Activated CD4-positive, alpha-beta memory T cell treated with anti-CD3 and anti-CD28 coated beads for 36 hours (primary cell): ENCODE measurements around the gene C20orf202. TPM values are rescaled to one million over a fixed set of nuclear protein-coding genes. Genes with fewer than 3 reads are reported as not detected.

Experiments used
- CTCF ChIA-PET: fragments of 350-600 bp; sonication (Branson Sonifier 250); formaldehyde crosslinking; loops from one replicate; lab custom pipeline; 2021; ENCODE audit warnings: antibody characterized with exemption, inconsistent platforms; lab: Charles Lee
- POLR2A ChIA-PET: fragments of 350-600 bp; sonication (Branson Sonifier 250); formaldehyde crosslinking; loops from one replicate; lab custom pipeline; 2021; ENCODE audit warnings: antibody characterized with exemption; lab: Charles Lee
- DNase-seq: peaks from one replicate; pipeline ENCODE4 v3.0.0-alpha.2; 2020
- H3K27ac Mint-ChIP-seq: one replicate; pipeline ENCODE4 v1.8.0; 2021; ENCODE audit warnings: mixed read lengths
- H3K27me3 Mint-ChIP-seq: one replicate; pipeline ENCODE4 v1.8.0; 2021; ENCODE audit warnings: mixed read lengths
- H3K36me3 Mint-ChIP-seq: one replicate; pipeline ENCODE4 v1.8.0; 2021; ENCODE audit warnings: mixed read lengths
- H3K4me1 Mint-ChIP-seq: one replicate; pipeline ENCODE4 v1.8.0; 2021; ENCODE audit warnings: low read depth, mixed read lengths
- H3K4me3 Mint-ChIP-seq: one replicate; pipeline ENCODE4 v1.8.0; 2021; ENCODE audit warnings: mild to moderate bottlenecking, mixed read lengths
- H3K9me3 Mint-ChIP-seq: one replicate; pipeline ENCODE4 v1.8.0; 2021; ENCODE audit warnings: mixed read lengths
- intact Hi-C: fragments of 100-400 bp; cut with micrococcal nuclease; formaldehyde crosslinking; loops from one replicate; pipeline ENCODE4 v1.15.1; 2023
- total RNA-seq, 2 experiments: library from RNA; stranded (reverse); gene quantifications; one replicate each; pipeline ENCODE4 v1.2.3, GENCODE V29; 2021

Gene C20orf202
- not detected for total RNA-seq

DNA sequence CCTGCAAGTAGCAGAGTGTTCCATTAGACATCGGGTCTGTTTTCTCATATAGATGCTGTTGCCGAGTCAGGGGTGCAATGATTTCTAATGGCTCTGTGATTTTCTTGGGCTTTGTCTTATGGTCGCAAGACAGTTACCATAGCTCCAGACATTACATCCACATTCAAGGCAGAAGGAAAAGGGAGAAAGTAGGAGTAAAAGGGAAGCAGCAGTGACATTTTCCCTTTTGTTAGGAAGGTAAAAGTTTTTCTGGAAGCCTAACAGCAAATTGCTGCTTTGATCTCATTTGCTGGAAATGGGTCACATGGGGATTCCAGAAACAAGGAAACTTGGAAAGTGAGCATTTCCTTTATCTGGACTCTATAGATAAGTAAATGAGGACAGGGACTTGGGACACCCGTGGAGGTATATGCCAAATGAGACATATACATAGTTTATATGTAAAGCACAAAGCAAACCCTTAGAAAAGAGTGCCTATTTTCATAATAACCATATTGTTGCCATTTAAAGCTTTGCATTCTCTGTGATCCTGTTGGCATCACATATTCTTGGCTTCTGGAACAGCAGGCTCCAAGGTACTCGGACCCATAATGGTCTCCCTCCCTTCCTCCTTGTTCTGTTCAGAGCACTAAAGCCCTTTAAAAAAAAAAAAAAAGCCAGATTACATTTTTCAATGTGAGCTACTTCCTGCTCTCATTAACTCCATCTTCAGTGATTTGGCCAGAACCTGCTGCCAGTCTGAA, at the start of gene C20orf202:
Gene C20orf202 (plus strand): TSS at position 693 of the 743 bp plus-strand sequence. CDS start 132 bp downstream, outside the sequence.
- H3K27ac Mint-ChIP-seq: no peak within 1 kb of the TSS

DNA sequence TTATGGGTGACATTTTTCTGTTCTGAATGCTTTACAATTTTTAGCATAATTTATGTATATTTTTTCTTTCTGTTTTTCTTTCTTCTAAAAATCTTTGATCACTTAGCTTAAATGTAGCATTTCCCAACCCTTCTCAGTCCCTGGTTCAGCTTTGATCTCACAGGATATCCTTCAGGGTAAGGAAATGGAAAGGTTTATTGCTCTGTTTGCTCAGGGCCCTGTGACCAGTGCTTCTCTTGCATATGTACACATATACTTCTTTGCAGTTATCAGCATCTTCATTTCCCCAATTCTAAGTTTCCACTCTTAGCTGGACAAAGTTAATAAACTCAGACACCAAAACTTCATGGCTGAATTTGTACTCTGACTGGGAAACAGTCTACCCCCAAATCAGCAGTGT, 49.0 kb upstream of the C20orf202 start:
- no peak overlapping the region for H3K27ac Mint-ChIP-seq
- no peaks in the 10 kb centered on the region for H3K27me3 Mint-ChIP-seq
- H3K4me1 Mint-ChIP-seq: peaks cover 8% of the 10 kb centered on the region
- H3K9me3 Mint-ChIP-seq: peaks cover 4% of the 10 kb centered on the region
- CTCF ChIA-PET: no interaction called here
- intact Hi-C loops: no loop called here
- no peak overlapping the region for H3K4me3 Mint-ChIP-seq
- H3K36me3 Mint-ChIP-seq: peaks cover 49% of the 10 kb centered on the region
- POLR2A ChIA-PET: no interaction called here
- DNase-seq: no peak

More for the DNA sequence above, at the start of gene C20orf202:
- H3K27me3 Mint-ChIP-seq: no peaks in the 10 kb centered on the region
- intact Hi-C loops: no loop called here
- H3K36me3 Mint-ChIP-seq: no peaks in the 10 kb centered on the region
- ChIA-PET POLR2A (no interaction called here), CTCF (interaction anchor here (0.6 kb wide), 1 partner anchor 383 kb away, joined by 3 read pairs; no protein-coding TSS in a partner anchor)
- no peak for DNase-seq
- no peaks in the 10 kb centered on the region for H3K9me3 Mint-ChIP-seq
- no peak within 1 kb of the TSS for H3K4me3 Mint-ChIP-seq
- peaks cover 2% of the 10 kb centered on the region for H3K4me1 Mint-ChIP-seq

DNA sequence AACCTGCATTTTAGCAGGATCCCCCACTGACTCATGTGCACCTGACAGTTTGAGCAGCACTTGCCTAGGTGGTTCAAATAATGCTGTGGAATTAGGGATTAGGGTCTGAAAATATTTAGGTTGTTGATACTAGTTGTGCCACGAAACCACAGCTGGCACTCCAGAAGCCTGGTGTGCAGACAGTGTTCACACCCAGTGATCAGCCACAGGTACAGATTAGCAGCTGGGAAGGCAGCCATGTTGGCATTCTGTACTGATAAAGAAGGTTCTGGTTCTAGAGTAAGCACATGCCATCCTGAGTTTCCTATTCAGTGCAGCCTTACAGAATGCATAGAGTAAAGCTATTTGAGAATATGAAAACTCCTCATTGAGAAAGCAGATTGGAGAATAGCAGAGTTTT, 48.6 kb upstream of the C20orf202 start:
- CTCF ChIA-PET: no interaction called here
- no peak for DNase-seq

DNA sequence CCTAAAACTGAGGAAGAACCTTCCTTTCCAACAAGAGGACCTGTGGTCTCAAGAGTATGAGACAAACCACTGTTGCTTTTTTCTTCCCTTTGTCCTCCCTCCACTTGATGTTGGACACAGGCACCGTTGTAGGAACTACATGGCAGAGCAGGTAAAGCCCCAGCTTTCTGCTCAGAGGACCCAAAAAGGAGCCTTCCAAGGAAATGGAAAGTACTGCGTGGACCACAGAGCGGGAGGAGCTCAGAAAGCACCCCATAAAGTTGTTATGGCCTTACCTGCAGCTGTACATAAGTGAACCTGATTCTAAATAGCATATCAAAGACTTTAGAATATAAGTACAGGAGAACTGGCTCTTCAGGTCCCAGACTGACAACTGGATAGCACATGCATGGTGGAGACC, 47.9 kb upstream of the C20orf202 start:
- peaks cover 50% of the 10 kb centered on the region for H3K36me3 Mint-ChIP-seq
- H3K4me3 Mint-ChIP-seq: no peak overlapping the region
- CTCF ChIA-PET: no interaction called here
- peaks cover 5% of the 10 kb centered on the region for H3K4me1 Mint-ChIP-seq
- no peak for DNase-seq
- H3K27me3 Mint-ChIP-seq: no peaks in the 10 kb centered on the region
- POLR2A ChIA-PET: no interaction called here
- peaks cover 4% of the 10 kb centered on the region for H3K9me3 Mint-ChIP-seq
- no peak overlapping the region for H3K27ac Mint-ChIP-seq
- intact Hi-C loops: no loop called here

More for the DNA sequence above, 48.6 kb upstream of the C20orf202 start:
- H3K36me3 Mint-ChIP-seq: peaks cover 48% of the 10 kb centered on the region
- POLR2A ChIA-PET: no interaction called here
- intact Hi-C loops: no loop called here
- no peaks in the 10 kb centered on the region for H3K27me3 Mint-ChIP-seq
- H3K27ac Mint-ChIP-seq: no peak overlapping the region
- peaks cover 8% of the 10 kb centered on the region for H3K4me1 Mint-ChIP-seq
- no peak overlapping the region for H3K4me3 Mint-ChIP-seq
- peaks cover 4% of the 10 kb centered on the region for H3K9me3 Mint-ChIP-seq

DNA sequence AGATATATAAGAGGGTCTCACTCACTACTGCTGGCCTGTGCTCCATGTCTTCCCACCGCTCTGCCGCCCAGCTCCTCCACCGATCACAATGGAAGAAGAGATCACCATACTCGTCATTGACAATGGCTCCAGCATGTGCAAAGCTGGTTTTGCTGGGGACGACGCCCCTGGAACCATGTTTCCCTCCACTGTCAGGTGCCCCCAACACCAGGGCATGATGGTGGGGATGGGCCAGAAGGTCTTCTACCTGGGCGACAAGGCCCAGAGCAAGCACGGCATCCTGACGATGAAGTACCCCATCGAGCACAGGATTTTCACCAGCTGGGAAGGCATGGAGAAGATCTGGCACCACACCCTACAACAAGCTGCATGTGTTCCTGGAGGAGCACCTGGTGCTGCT, 42.8 kb upstream of the C20orf202 start:
- ChIA-PET POLR2A (no interaction called here), CTCF (no interaction called here)
- DNase-seq: no peak
- H3K27ac Mint-ChIP-seq: no peak overlapping the region
- H3K4me3 Mint-ChIP-seq: no peak overlapping the region
- H3K4me1 Mint-ChIP-seq: no peaks in the 10 kb centered on the region
- peaks cover 43% of the 10 kb centered on the region for H3K36me3 Mint-ChIP-seq
- intact Hi-C loops: no loop called here
- no peaks in the 10 kb centered on the region for H3K27me3 Mint-ChIP-seq
- peaks cover 4% of the 10 kb centered on the region for H3K9me3 Mint-ChIP-seq

DNA sequence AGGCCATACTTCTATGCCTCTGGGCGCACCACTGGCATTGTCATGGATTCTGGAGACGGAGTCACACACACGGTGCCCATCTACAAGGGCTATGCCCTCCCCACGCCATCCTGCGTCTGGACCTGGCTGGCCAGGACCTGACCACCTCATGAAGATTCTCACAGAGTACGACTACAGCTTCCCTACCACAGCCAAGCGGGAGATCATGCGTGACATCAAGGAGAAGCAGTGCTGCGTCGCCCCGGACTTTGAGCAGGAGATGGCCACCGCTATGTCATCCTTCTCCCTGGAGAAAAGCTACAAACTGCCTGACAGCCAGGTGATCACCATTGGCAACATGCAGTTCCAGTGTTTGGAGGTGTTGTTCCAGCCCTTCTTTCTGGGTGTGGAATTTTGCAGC, 42.3 kb upstream of the C20orf202 start:
- intact Hi-C loops: no loop called here
- DNase-seq: no peak
- Mint-ChIP-seq H3K27me3 (no peaks in the 10 kb centered on the region), H3K36me3 (peaks cover 43% of the 10 kb centered on the region), H3K27ac (no peak overlapping the region), H3K9me3 (peaks cover 2% of the 10 kb centered on the region), H3K4me1 (no peaks in the 10 kb centered on the region), H3K4me3 (no peak overlapping the region)
- ChIA-PET POLR2A (no interaction called here), CTCF (no interaction called here)

DNA sequence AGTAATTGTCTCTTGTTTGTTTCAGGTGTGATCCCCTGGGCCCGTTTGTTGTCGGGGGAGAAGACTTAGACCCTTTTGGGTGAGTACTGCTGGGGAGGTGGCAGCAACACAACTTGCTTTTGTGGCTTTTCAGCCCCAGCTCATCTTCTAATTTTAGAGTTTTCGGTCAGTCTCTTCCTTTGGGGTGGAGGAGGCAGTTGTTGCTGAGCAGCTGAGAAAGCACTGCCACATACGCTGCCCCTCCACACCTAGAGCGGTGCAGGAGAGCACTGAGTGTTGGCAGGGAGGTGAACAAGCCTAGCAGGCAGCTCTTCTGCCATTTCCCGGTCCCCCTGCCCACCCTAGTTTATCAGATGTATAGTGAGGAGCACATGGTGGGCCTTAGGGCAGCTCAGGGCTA, 40.1 kb upstream of the C20orf202 start:
- ChIA-PET CTCF (no interaction called here), POLR2A (interaction anchor here (1.2 kb wide), 1 partner anchor 9 kb away, joined by 3 read pairs; no protein-coding TSS in a partner anchor)
- intact Hi-C loops: no loop called here
- Mint-ChIP-seq H3K36me3 (peaks cover 53% of the 10 kb centered on the region), H3K27ac (no peak overlapping the region), H3K27me3 (no peaks in the 10 kb centered on the region), H3K4me1 (no peaks in the 10 kb centered on the region), H3K9me3 (no peaks in the 10 kb centered on the region), H3K4me3 (no peak overlapping the region)
- no peak for DNase-seq

DNA sequence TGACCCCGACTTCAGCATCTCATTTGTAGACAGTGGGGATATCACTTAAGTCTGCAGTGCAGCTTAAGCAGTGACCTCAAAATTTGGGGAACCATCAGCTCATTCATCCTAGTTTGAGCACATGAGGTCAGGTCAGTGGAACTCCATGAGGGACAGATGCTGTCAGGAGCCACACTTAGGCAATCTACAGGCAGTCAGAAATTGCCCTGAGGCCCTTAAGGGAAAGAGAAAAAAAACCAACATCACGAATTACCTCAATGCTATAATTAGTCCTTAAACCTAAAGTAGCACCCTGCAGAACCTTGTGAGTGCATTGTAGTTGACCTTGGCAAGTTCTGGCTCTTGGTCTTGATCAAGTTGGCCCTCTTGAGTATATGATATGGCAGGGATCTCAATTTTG, 39.6 kb upstream of the C20orf202 start:
- Mint-ChIP-seq H3K27ac (no peak overlapping the region), H3K4me3 (no peak overlapping the region), H3K27me3 (no peaks in the 10 kb centered on the region), H3K4me1 (no peaks in the 10 kb centered on the region), H3K9me3 (no peaks in the 10 kb centered on the region), H3K36me3 (peaks cover 58% of the 10 kb centered on the region)
- intact Hi-C loops: no loop called here
- DNase-seq: no peak
- ChIA-PET POLR2A (interaction anchor here (1.2 kb wide), 1 partner anchor 9 kb away, joined by 3 read pairs; no protein-coding TSS in a partner anchor), CTCF (no interaction called here)

DNA sequence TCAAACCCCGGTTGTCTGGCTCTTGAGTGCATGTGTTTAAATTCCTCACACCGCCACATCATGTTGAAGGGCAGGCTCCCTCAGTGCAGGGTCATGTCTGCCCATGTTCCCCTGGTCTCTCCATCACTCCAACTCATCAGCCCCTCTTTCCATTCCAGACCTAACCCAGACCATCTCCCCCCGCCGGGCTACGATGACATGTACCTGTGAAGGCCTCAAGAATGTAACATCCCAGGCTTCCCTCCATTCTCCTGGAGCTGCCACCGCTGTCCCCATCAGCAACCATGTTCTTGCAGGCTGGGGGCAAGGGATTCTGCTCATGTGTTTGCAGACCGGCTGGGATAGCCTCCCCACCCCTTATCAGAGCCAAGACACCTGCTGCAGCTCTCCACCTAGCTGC, 38.4 kb upstream of the C20orf202 start:
- H3K4me1 Mint-ChIP-seq: no peaks in the 10 kb centered on the region
- peaks cover 67% of the 10 kb centered on the region for H3K36me3 Mint-ChIP-seq
- no peak for DNase-seq
- ChIA-PET CTCF (no interaction called here), POLR2A (no interaction called here)
- no peak overlapping the region for H3K4me3 Mint-ChIP-seq
- H3K9me3 Mint-ChIP-seq: no peaks in the 10 kb centered on the region
- no peak overlapping the region for H3K27ac Mint-ChIP-seq
- H3K27me3 Mint-ChIP-seq: no peaks in the 10 kb centered on the region
- intact Hi-C loops: no loop called here

DNA sequence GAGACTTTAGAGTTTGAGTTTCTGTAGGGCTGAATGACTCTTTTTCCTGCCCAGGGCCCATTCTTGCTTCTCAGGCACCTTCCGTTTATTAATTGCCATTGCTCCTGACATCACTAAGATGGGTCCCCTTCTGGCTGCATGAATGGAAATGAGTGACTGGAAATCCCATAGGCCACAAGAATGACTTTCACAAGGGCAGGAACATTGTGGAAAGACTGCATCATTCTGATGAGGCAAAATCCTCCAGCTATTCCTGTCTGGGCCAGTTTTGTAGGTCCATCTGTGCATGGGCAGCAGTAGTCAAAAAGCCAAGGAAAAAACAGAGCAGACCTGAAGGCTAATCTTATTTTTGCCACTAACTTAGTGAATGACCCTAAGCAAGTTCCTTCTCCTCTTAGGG, 37.7 kb upstream of the C20orf202 start:
- ChIA-PET POLR2A (no interaction called here), CTCF (no interaction called here)
- Mint-ChIP-seq H3K27ac (no peak overlapping the region), H3K27me3 (no peaks in the 10 kb centered on the region), H3K4me3 (no peak overlapping the region), H3K4me1 (no peaks in the 10 kb centered on the region), H3K9me3 (no peaks in the 10 kb centered on the region), H3K36me3 (peaks cover 69% of the 10 kb centered on the region)
- intact Hi-C loops: no loop called here
- DNase-seq: no peak

DNA sequence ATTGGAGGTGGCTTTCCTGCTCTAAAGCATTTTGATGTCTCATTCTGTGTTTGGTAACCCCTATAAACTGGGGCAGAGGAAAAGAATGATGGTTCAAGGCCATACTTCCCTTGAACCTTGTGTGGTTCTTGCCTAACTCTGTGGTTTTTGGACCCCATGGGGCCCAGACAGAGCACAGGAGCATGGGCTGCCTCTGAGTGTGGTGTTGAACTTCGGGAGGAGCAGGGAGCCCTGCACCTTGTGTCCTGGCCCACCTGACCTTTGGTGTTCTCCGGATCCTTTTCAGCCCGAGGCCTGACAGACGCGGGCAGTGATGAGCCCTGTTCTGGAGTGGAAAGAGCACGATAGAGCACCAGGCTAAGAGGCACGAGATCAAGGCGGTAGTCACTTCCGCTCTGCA, 37.3 kb upstream of the C20orf202 start:
- H3K27ac Mint-ChIP-seq: no peak overlapping the region
- no peaks in the 10 kb centered on the region for H3K27me3 Mint-ChIP-seq
- no peak for DNase-seq
- H3K4me1 Mint-ChIP-seq: no peaks in the 10 kb centered on the region
- no peak overlapping the region for H3K4me3 Mint-ChIP-seq
- ChIA-PET POLR2A (no interaction called here), CTCF (no interaction called here)
- peaks cover 66% of the 10 kb centered on the region for H3K36me3 Mint-ChIP-seq
- no peaks in the 10 kb centered on the region for H3K9me3 Mint-ChIP-seq
- intact Hi-C loops: no loop called here

DNA sequence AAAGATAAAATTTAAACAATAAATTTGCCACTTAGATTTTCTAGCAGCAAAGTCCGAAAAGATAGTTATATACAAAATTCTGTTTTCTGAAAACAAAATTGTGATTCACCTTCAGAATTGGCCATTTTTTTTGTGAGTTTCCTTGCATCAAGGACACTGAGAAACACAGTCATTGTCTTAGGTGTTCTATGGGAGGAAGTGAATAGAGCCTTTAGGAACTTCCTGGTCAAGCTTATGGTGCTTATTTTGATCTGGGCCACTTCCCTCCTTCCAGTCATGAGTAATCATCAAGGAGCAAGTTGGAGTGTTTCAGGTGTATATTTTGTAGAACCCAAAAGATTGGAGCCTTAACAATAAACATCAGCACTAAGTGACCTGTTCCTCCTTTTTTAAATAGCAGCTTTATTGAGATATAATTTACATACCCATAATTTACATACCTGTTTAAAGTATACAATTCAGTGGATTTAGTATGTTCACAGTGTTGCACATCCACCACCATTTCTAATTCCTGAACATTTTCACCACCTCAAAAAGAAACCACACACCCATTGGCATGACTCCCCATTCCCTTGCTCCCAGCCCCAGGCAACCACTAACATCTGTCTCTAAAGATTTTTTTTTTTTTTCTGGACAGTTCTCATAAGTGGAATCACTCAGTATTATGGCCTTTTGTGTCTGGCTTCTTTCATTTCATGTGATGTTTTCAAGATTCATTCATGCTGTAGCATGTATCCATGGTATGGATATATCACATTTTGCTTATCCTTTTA, 36.1 kb upstream of the C20orf202 start:
- CTCF ChIA-PET: interaction anchor here (0.7 kb wide), 1 partner anchor 59 kb away, joined by 3 read pairs; no protein-coding TSS in a partner anchor
- Mint-ChIP-seq H3K36me3 (peaks cover 67% of the 10 kb centered on the region), H3K27ac (no peak overlapping the region), H3K9me3 (no peaks in the 10 kb centered on the region), H3K4me1 (no peaks in the 10 kb centered on the region), H3K27me3 (no peaks in the 10 kb centered on the region), H3K4me3 (no peak overlapping the region)
- no peak for DNase-seq
- POLR2A ChIA-PET: no interaction called here
- intact Hi-C loops: no loop called here
